HG03060 (cell line): ENCODE measurements around the gene CCDC167.
"Not testable (repeated sequence)": the region's sequence is repeated elsewhere in the genome, so short reads cannot be mapped to it uniquely, and the experiment has no call there.

Experiments used
- ATAC-seq: cut with Tn5 transposase; IDR thresholded peaks from one replicate; pipeline ENCODE4 v1.9.1; 2021; ENCODE audit warnings: low read depth, moderate number of reproducible peaks; ENCODE audit not compliant: unreplicated experiment

Gene CCDC167

GRCh38 chr6:37512400-37513011 lies 12.8 kb upstream of the CCDC167 start:
- ATAC-seq: no peak

GRCh38 chr6:37511910-37512399 lies 12.3 kb upstream of the CCDC167 start:
- no peak for ATAC-seq

- ATAC-seq: no peak
These were observed 11.5 kb upstream of the CCDC167 start for GRCh38 chr6:37511201-37511600.

- ATAC-seq: no peak
These were observed 8.2 kb upstream of the CCDC167 start for GRCh38 chr6:37507690-37508421.

GRCh38 chr6:37507077-37507476 lies 7.4 kb upstream of the CCDC167 start:
- ATAC-seq: no peak

- no peak for ATAC-seq
These were observed 6.8 kb upstream of the CCDC167 start for GRCh38 chr6:37506479-37506878.

- ATAC-seq: no peak
These were observed 4.3 kb upstream of the CCDC167 start for GRCh38 chr6:37504024-37504423.

- no peak for ATAC-seq
These were observed 3.7 kb upstream of the CCDC167 start for GRCh38 chr6:37503309-37503965.

GRCh38 chr6:37502703-37503291 lies 3.1 kb upstream of the CCDC167 start:
- ATAC-seq: no peak

- no peak for ATAC-seq
These were observed 2.2 kb upstream of the CCDC167 start for GRCh38 chr6:37501632-37502491.

- ATAC-seq: not testable (repeated sequence)
These were observed 1.2 kb upstream of the CCDC167 start for GRCh38 chr6:37500904-37501303.

GRCh38 chr6:37500294-37500608 lies 558 bp upstream of the CCDC167 start:
- ATAC-seq: no peak

GRCh38 chr6:37496951-37497885 lies 2.5 kb downstream of the CCDC167 start:
- ATAC-seq: no peak

GRCh38 chr6:37495244-37495934 lies 4.3 kb downstream of the CCDC167 start:
- ATAC-seq: no peak

- ATAC-seq: no peak
These were observed 6.1 kb downstream of the CCDC167 start for GRCh38 chr6:37493661-37493995.

- no peak for ATAC-seq
These were observed 6.6 kb downstream of the CCDC167 start for GRCh38 chr6:37492991-37493660.

GRCh38 chr6:37492236-37492972 lies 7.3 kb downstream of the CCDC167 start:
- ATAC-seq: no peak

GRCh38 chr6:37491830-37492208 lies 7.9 kb downstream of the CCDC167 start:
- no peak for ATAC-seq
